DOHH2 (cell line): ENCODE results near the gene KLK8.

Source experiments
- CTCF ChIP-seq: fragments of 200-600 bp; sonication (generic); IDR thresholded peaks from one replicate; pipeline ENCODE4 v1.5.1; 2014; ENCODE audit warnings: antibody characterized with exemption, mild to moderate bottlenecking, low read depth, low read length; ENCODE audit not compliant: poor library complexity, severe bottlenecking
- EZH2phosphoT487 ChIP-seq: fragments of 200-600 bp; sonication (generic); IDR thresholded peaks from 2 replicates; pipeline ENCODE4 v1.6.1; 2017; ENCODE audit warnings: borderline replicate concordance, mild to moderate bottlenecking, antibody characterized with exemption, low read length, moderate library complexity, mixed read lengths

GRCh38 chr19:50967929-50968715, 33.3 kb downstream of the KLK8 start:
- TF ChIP-seq CTCF (no peak), EZH2phosphoT487 (no peak)
